Kidney epithelial cell (primary cell): ENCODE measurements around the gene SYNE1. TPM values are rescaled to one million over a fixed set of nuclear protein-coding genes. Genes with fewer than 3 reads are reported as not detected.

ENCODE experiments used
- DNase-seq: peaks from one replicate; pipeline ENCODE4 v3.0.0-alpha.2; 2010; ENCODE audit warnings: low read depth
- H3K27me3 ChIP-seq: 2 replicates; pipeline ENCODE4 v1.6.0; 2011; ENCODE audit warnings: low read length; ENCODE audit not compliant: control insufficient read depth, insufficient read depth
- H3K36me3 ChIP-seq: 2 replicates; pipeline ENCODE4 v1.5.1; 2011; ENCODE audit warnings: low read length; ENCODE audit not compliant: control insufficient read depth, insufficient read depth
- H3K4me3 ChIP-seq: 2 replicates; pipeline ENCODE4 v1.5.1; 2011; ENCODE audit warnings: low read depth, mild to moderate bottlenecking, control low read depth, low read length
- CTCF ChIP-seq: IDR thresholded peaks from 2 replicates; pipeline ENCODE4 v1.5.1; 2011; ENCODE audit warnings: mild to moderate bottlenecking, moderate library complexity, low read length, control low read depth, inconsistent platforms; ENCODE audit not compliant: insufficient read depth, poor library complexity, severe bottlenecking
- total RNA-seq: library from RNA; depleted of rRNA; stranded (reverse); fragments of >200 nt; gene quantifications from 2 replicates; pipeline ENCODE4 v1.2.3, GENCODE V29; 2015

The SYNE1 gene
- total RNA-seq, 1 donor from 2014 or later = 43.1 TPM

GRCh38 chr6:152452639-152453038 is 184.5 kb downstream of the SYNE1 start:
- no peak for TF ChIP-seq CTCF
- H3K36me3 ChIP-seq = no peaks in the 10 kb centered on the region
- no peak overlapping the region for H3K4me3 ChIP-seq
- H3K27me3 ChIP-seq = no peaks in the 10 kb centered on the region
- no peak for DNase-seq

GRCh38 chr6:152450519-152450918 is 186.6 kb downstream of the SYNE1 start:
- no peaks in the 10 kb centered on the region for H3K36me3 ChIP-seq
- no peak overlapping the region for H3K4me3 ChIP-seq
- TF ChIP-seq CTCF = no peak
- no peaks in the 10 kb centered on the region for H3K27me3 ChIP-seq
- no peak for DNase-seq

- Histone ChIP-seq H3K27me3 (no peaks in the 10 kb centered on the region), H3K4me3 (no peak overlapping the region), H3K36me3 (no peaks in the 10 kb centered on the region)
- no peak for DNase-seq
- no peak for TF ChIP-seq CTCF
These were observed 195.3 kb downstream of the SYNE1 start for GRCh38 chr6:152441902-152442301.

GRCh38 chr6:152435816-152436215 is 201.3 kb downstream of the SYNE1 start:
- Histone ChIP-seq H3K27me3 (no peaks in the 10 kb centered on the region), H3K36me3 (no peaks in the 10 kb centered on the region), H3K4me3 (no peak overlapping the region)
- DNase-seq = no peak
- TF ChIP-seq CTCF = no peak

- Histone ChIP-seq H3K36me3 (no peaks in the 10 kb centered on the region), H3K4me3 (no peak overlapping the region), H3K27me3 (no peaks in the 10 kb centered on the region)
- no peak for DNase-seq
- TF ChIP-seq CTCF = no peak
These were observed 204.4 kb downstream of the SYNE1 start for GRCh38 chr6:152432758-152433157.

GRCh38 chr6:152428126-152428525 is 209.0 kb downstream of the SYNE1 start:
- no peak for DNase-seq

More at GRCh38 chr6:152428126-152428525, 209.0 kb downstream of the SYNE1 start:
- no peak for TF ChIP-seq CTCF
- H3K4me3 ChIP-seq = no peak overlapping the region
- no peaks in the 10 kb centered on the region for H3K36me3 ChIP-seq
- H3K27me3 ChIP-seq = no peaks in the 10 kb centered on the region
